ENCODE data around the gene MFN2.

The MFN2 gene

GRCh38 chr1:11960715-11961114 lies 19.5 kb upstream of the MFN2 start:
- DNase-seq, result no peak

DNA sequence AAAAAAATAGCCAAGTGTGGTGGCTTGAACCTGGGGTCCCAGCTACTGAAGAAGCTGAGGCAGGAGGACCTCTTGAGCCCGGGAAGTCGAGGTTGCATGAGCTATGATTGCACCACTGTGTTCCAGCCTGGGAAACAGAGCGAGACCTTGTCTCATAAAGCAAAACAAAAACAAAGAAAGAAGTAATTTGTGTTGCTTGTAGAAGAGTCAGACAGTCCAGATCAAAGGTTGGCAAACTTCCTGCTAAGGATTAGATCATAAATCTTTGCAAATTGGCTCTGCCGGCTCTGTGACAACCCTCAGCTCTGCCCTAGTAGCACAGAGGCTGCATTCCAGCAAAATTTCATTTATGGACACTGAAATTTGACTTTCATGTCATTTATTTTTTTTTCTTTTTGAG lies 19.0 kb upstream of the MFN2 start:
- no peak for DNase-seq

DNA sequence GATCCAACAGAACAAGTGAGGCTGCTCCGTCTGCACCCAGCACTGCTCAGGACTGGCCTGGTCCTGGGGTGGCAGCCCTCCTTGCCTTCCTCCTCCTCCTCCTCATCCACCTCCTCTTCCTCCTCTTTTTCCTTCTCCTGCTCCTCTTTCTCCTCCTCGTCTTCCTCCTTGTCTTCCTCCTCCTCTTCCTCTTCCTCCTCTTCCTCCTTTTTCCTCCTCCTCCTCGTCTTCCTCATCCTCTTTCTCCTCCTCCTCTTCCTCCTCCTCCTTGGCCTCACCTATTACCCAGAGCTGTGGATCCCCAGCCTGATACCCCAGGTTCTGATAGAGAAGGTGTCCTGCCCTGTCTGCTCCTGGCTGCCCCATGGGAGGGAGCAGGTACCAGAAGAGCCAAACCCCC lies 16.6 kb upstream of the MFN2 start:
- DNase-seq, result no peak

- DNase-seq, result no peak
Measured at GRCh38 chr1:11964656-11965055, 15.6 kb upstream of the MFN2 start.

DNA sequence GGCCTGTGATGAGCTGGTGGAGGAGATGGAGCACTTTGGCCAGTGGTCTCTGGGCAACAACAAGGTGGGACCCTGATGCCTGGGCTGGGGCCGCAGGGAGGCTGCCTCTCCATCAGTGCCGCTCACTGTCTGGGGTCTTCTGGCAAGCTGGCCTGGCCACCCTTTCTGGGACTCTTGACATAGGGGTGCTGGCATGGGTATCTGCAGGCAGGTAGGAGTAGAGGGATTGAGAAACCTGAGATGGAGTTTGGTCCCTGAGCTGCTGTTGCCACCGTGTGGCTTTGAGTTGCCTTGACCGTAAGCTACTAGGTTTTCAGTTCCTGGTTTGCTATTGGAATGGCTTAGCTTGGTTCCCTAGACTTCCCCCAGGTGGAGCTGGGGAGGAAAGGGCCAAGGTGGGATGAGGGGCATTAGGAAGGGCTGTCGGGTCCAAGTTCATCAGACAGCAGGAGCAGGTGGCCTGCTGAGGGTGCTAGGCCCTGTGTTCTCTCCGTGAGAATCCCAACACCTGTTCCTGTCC lies 13.2 kb upstream of the MFN2 start:
- DNase-seq, result peak; percentile 11

DNA sequence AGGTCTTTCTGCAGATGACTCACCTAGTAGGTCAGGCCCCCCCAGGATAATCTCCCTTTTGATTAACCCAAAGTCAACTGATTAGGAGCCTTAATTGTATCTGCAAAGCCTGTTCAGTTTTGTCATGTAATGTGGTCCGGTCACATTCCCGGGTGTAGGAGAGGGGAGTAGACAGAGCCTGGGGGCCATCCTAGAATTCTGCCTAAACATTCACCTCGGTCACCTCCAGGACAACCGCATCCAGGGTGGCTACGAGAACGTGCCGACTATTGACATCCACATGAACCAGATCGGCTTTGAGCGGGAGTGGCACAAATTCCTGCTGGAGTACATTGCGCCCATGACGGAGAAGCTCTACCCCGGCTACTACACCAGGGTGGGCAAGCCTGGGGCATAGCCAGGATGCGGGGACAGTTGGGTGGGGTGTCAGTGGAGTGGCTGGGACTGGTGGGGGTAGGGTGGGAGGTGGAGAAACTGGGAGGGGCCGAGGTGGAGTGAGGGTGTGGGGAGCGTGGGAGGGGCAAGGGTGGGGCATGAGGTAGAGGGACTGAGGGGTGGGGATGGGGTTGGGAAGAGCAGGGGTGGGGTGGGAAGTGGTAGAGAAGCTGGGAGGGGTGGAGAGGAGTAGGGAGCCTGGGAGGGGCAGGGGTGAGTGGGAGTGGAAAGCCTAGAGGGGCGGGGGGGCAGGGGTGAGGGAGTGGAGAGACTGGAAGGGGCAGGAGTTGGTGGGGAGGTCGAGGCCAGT lies 9.6 kb upstream of the MFN2 start:
- DNase-seq, result no peak

- no peak for DNase-seq
Measured at GRCh38 chr1:11977625-11978024, 2.6 kb upstream of the MFN2 start.

- no peak for DNase-seq
Measured at GRCh38 chr1:11978301-11978700, 1.9 kb upstream of the MFN2 start.

- no peak for DNase-seq
Measured at GRCh38 chr1:11979028-11979850, 1.0 kb upstream of the MFN2 start.

DNA sequence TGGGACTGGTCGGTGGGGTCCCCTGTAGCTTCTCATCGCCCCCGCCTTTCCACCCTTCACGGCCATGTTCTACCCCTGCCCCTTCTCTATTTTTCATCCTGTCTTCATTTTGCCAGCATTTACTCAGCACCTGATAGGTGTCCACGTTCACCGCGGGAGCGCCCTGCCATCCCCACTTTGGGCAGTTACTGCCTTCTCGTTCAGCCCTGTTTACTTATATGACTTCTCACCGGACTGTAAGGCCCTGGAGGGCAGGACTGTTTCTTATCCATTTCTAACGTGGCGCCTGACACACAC lies 380 bp downstream of the MFN2 start:
- no peak for DNase-seq

- DNase-seq, result no peak
Measured at GRCh38 chr1:11981378-11982009, 1.2 kb downstream of the MFN2 start.

- peak; percentile 11 for DNase-seq
Measured at GRCh38 chr1:11982010-11982392, 1.8 kb downstream of the MFN2 start.

- DNase-seq, result no peak
Measured at GRCh38 chr1:11984121-11984520, 3.9 kb downstream of the MFN2 start.

DNA sequence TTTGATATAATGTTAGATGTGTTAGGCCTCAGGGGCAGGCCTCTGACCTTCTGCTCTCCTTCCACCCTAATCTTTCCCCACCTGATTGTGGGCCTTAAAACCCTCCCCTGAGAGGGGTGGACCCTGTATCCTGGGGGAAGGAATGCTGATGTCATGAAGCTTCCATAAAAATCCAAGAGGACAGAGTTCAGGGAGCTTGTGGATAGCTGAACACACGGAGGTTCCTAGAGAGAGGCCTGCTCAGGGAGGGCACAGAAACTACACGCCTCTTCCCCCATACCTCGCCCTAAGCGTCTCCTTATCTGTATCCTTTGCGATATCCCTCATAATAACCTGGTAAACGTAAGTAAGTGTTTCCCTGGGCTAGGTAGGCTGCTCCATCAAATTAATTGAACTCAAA lies 4.3 kb downstream of the MFN2 start:
- no peak for DNase-seq

DNA sequence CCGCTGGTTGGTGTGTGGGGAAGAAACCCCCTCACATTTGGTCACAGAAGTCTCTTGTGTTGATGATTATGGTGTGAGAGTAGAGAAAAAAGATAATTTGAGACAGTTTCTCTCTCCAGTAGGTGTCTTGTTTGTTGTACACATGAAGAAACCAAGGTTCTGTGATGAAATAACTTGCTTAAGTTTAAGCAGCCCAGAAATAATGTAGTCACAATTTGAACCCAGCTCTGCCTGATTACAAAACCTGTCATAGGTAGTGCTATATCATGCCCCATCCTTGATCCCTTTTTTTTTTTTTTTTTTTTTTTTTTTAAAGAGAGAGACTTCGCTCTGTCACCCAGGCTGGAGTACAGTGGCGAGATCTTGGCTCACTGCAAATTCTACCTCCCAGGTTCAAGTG lies 4.9 kb downstream of the MFN2 start:
- no peak for DNase-seq

DNA sequence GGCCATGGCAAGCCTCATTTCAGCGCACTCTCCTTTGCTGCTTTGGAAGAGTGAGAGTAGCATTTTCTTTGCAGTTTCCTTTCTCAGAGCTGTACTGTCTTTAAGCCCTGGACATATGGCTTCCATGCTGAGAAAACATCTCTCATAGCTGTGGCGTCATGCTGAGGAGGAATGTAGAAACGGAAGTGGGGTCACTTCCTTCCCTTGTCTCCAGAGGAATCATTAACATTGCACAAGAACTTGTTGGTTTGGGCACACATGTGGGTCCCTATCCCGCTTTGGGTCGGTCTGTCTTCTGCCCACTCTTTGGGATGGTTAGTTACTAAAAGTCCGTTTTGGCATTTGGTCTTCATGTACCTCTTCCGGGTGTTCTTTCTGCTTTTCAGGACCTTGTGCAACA lies 5.6 kb downstream of the MFN2 start:
- DNase-seq, result no peak

- no peak for DNase-seq
Measured at GRCh38 chr1:11989669-11990068, 9.4 kb downstream of the MFN2 start.

DNA sequence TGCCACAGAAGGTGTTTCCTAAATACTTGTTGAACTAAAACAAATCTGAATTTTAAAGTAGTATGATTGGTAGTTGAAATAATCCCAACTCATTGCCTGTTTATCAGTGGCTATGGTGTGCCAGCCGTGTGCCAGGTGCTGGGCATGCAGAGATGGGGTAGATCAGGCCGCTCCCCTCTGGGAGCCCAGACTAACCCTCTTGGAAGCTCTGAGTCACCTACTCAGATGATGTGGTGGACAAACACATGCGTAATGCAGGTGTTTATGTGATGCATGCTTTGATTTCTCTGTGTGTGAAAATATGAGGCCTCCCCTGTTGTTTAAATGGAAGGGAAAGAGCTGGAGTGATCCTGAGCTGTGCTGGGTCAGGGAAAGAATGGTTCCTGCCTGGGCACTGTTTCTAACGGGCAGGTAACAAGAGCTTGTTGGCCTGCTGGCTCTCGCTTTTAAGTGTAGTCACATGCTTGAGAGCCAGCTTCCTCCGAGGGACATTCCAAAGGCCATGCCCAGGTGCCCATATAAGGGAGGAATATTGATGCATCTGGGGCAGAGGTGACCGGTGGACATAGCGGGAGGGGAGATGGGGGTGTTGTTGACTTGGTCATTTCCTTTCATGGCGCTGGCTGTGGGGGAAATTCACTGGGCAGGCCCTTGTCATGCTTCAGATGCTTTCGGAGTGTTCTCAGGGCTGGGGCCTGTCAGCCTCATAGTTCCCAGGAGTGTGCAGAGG lies 10.2 kb downstream of the MFN2 start:
- DNase-seq, result no peak

GRCh38 chr1:11991969-11992676 lies 11.9 kb downstream of the MFN2 start:
- no peak for DNase-seq

GRCh38 chr1:11997081-11997850 lies 17.0 kb downstream of the MFN2 start:
- DNase-seq, result no peak

- DNase-seq, result no peak
Measured at GRCh38 chr1:11998636-11999035, 18.4 kb downstream of the MFN2 start.

- DNase-seq, result no peak
Measured at GRCh38 chr1:11999236-11999635, 19.0 kb downstream of the MFN2 start.

All from CD4-positive, alpha-beta T cell treated with Interleukin-12 subunit alpha and Interleukin-12 subunit beta, for 1 hour (primary cell).